Measurements from ENCODE around the gene RPRD2. TPM values are rescaled to one million over a fixed set of nuclear protein-coding genes. Genes with fewer than 3 reads are reported as not detected.

RPRD2 gene
- total and polyA plus RNA-seq, 2 experiments from 2014 or later: 16.8 to 20.4 TPM

DNA sequence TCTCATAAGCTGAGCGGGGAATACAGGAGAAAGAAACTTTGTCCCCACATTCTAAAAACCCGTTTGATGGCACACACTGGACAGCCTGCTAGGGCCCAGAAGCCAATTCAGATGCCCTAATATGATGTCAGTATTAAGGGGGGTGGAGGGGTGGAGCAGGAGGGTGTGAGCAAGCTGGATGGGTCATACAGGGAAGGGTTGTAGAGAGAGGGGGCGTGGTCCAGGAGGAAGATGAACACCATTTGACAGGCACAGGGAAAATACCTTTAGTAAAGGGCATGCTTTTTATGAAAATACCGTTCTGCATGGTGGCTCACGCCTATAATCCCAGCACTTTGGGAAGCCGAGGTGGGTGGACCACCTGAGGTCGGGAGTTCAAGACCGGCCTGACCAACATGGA, 129.2 kb downstream of the RPRD2 start:
- no peak for ATAC-seq
- Mint-ChIP-seq H3K9me3 (no peaks in the 10 kb centered on the region; the same call in 2 of the 3 replicates), H3K27me3 (ENCODE audit: insufficient read depth, low read depth, poor library complexity) (peaks cover 5% of the 10 kb centered on the region), H3K4me3 (no peak overlapping the region), H3K4me1 (peaks cover 3% of the 10 kb centered on the region; the same call in 2 of the 3 replicates), H3K36me3 (ENCODE audit: low read depth) (peaks cover 73% of the 10 kb centered on the region), H3K27ac (no peak overlapping the region)
- H3K9me2 ChIP-seq (ENCODE audit: insufficient read depth): no peaks in the 10 kb centered on the region
- peaks cover 8% of the 10 kb centered on the region; the same call in 1 of the 2 replicates for H3F3A ChIP-seq (replicated peaks; ENCODE audit: low read depth)
- DNase-seq (ENCODE audit: low spot score): no peak
- peaks cover under 1% of the 10 kb centered on the region; the same call in 1 of the 2 replicates for H3K4me1 ChIP-seq (ENCODE audit: insufficient read depth)
- no peak overlapping the region for H3K4me2 ChIP-seq
- H3K79me2 ChIP-seq (replicated peaks; ENCODE audit: insufficient read depth): peaks cover 6% of the 10 kb centered on the region
- no peak overlapping the region for H3K27ac ChIP-seq (ENCODE audit: low read depth)
- H3K4me3 ChIP-seq: no peak overlapping the region
- no peak for TF ChIP-seq ZNF331 (CRISPR knock-in tag; IDR thresholded peaks at IDR 0.05; ENCODE audit: low read depth)
- no peak for TF ChIP-seq NANOG (IDR thresholded peaks at IDR 0.05; ENCODE audit: borderline replicate concordance)
- no peak for TF ChIP-seq ZNF114 (CRISPR knock-in tag; IDR thresholded peaks at IDR 0.05)
- TF ChIP-seq EZH2 (IDR thresholded peaks at IDR 0.05; ENCODE audit: low read depth, unreplicated experiment): no peak
- TF ChIP-seq, protein P1, sequence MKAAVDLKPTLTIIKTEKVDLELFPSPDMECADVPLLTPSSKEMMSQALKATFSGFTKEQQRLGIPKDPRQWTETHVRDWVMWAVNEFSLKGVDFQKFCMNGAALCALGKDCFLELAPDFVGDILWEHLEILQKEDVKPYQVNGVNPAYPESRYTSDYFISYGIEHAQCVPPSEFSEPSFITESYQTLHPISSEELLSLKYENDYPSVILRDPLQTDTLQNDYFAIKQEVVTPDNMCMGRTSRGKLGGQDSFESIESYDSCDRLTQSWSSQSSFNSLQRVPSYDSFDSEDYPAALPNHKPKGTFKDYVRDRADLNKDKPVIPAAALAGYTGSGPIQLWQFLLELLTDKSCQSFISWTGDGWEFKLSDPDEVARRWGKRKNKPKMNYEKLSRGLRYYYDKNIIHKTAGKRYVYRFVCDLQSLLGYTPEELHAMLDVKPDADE (IDR thresholded peaks at IDR 0.05): no peak
- TF ChIP-seq JUNB (IDR thresholded peaks at IDR 0.05; ENCODE audit: unreplicated experiment): no peak
- no peak for TF ChIP-seq CTCF (conservative IDR thresholded peaks at IDR 0.05; ENCODE audit: low read depth in 2 of 2)
- no peak for TF ChIP-seq EZH2phosphoT487 (IDR thresholded peaks at IDR 0.05; ENCODE audit: unreplicated experiment)
- no peak for TF ChIP-seq POLR2AphosphoS5 (IDR thresholded peaks at IDR 0.05; ENCODE audit: low read depth)
- TF ChIP-seq, protein P2, sequence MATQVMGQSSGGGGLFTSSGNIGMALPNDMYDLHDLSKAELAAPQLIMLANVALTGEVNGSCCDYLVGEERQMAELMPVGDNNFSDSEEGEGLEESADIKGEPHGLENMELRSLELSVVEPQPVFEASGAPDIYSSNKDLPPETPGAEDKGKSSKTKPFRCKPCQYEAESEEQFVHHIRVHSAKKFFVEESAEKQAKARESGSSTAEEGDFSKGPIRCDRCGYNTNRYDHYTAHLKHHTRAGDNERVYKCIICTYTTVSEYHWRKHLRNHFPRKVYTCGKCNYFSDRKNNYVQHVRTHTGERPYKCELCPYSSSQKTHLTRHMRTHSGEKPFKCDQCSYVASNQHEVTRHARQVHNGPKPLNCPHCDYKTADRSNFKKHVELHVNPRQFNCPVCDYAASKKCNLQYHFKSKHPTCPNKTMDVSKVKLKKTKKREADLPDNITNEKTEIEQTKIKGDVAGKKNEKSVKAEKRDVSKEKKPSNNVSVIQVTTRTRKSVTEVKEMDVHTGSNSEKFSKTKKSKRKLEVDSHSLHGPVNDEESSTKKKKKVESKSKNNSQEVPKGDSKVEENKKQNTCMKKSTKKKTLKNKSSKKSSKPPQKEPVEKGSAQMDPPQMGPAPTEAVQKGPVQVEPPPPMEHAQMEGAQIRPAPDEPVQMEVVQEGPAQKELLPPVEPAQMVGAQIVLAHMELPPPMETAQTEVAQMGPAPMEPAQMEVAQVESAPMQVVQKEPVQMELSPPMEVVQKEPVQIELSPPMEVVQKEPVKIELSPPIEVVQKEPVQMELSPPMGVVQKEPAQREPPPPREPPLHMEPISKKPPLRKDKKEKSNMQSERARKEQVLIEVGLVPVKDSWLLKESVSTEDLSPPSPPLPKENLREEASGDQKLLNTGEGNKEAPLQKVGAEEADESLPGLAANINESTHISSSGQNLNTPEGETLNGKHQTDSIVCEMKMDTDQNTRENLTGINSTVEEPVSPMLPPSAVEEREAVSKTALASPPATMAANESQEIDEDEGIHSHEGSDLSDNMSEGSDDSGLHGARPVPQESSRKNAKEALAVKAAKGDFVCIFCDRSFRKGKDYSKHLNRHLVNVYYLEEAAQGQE (IDR thresholded peaks at IDR 0.05; ENCODE audit: unreplicated experiment): no peak
- TF ChIP-seq CREB1 (CRISPR knock-in tag; IDR thresholded peaks at IDR 0.05; ENCODE audit: low read depth): no peak
- TF ChIP-seq, protein P3, sequence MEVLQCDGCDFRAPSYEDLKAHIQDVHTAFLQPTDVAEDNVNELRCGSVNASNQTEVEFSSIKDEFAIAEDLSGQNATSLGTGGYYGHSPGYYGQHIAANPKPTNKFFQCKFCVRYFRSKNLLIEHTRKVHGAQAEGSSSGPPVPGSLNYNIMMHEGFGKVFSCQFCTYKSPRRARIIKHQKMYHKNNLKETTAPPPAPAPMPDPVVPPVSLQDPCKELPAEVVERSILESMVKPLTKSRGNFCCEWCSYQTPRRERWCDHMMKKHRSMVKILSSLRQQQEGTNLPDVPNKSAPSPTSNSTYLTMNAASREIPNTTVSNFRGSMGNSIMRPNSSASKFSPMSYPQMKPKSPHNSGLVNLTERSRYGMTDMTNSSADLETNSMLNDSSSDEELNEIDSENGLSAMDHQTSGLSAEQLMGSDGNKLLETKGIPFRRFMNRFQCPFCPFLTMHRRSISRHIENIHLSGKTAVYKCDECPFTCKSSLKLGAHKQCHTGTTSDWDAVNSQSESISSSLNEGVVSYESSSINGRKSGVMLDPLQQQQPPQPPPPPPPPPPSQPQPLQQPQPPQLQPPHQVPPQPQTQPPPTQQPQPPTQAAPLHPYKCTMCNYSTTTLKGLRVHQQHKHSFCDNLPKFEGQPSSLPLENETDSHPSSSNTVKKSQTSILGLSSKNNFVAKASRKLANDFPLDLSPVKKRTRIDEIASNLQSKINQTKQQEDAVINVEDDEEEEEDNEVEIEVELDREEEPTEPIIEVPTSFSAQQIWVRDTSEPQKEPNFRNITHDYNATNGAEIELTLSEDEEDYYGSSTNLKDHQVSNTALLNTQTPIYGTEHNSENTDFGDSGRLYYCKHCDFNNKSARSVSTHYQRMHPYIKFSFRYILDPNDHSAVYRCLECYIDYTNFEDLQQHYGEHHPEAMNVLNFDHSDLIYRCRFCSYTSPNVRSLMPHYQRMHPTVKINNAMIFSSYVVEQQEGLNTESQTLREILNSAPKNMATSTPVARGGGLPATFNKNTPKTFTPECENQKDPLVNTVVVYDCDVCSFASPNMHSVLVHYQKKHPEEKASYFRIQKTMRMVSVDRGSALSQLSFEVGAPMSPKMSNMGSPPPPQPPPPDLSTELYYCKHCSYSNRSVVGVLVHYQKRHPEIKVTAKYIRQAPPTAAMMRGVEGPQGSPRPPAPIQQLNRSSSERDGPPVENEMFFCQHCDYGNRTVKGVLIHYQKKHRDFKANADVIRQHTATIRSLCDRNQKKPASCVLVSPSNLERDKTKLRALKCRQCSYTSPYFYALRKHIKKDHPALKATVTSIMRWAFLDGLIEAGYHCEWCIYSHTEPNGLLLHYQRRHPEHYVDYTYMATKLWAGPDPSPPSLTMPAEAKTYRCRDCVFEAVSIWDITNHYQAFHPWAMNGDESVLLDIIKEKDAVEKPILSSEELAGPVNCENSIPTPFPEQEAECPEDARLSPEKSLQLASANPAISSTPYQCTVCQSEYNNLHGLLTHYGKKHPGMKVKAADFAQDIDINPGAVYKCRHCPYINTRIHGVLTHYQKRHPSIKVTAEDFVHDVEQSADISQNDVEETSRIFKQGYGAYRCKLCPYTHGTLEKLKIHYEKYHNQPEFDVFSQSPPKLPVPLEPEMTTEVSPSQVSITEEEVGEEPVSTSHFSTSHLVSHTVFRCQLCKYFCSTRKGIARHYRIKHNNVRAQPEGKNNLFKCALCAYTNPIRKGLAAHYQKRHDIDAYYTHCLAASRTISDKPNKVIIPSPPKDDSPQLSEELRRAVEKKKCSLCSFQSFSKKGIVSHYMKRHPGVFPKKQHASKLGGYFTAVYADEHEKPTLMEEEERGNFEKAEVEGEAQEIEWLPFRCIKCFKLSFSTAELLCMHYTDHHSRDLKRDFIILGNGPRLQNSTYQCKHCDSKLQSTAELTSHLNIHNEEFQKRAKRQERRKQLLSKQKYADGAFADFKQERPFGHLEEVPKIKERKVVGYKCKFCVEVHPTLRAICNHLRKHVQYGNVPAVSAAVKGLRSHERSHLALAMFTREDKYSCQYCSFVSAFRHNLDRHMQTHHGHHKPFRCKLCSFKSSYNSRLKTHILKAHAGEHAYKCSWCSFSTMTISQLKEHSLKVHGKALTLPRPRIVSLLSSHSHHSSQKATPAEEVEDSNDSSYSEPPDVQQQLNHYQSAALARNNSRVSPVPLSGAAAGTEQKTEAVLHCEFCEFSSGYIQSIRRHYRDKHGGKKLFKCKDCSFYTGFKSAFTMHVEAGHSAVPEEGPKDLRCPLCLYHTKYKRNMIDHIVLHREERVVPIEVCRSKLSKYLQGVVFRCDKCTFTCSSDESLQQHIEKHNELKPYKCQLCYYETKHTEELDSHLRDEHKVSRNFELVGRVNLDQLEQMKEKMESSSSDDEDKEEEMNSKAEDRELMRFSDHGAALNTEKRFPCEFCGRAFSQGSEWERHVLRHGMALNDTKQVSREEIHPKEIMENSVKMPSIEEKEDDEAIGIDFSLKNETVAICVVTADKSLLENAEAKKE (CRISPR knock-in tag; IDR thresholded peaks at IDR 0.05): no peak
- no peak for TF ChIP-seq STAT1 (IDR thresholded peaks at IDR 0.05; ENCODE audit: unreplicated experiment)
- H3K27me3 ChIP-seq (ENCODE audit: insufficient read depth): no peaks in the 10 kb centered on the region
- no peaks in the 10 kb centered on the region for H4K20me1 ChIP-seq (replicated peaks; ENCODE audit: insufficient read depth)
- no peak overlapping the region for H2AFZ ChIP-seq
- peaks cover 28% of the 10 kb centered on the region for H3K36me3 ChIP-seq (ENCODE audit: insufficient read depth)
